Adrenal gland (tissue), 5 donors: ENCODE data around the gene MFAP2.

Experiments used
- CTCF ChIP-seq, 6 experiments: fragments of 450-650 bp in 4 of 6; fragments of 200-600 bp in 2 of 6; sonication (generic) in 1 of 6; IDR thresholded peaks; 1 replicate in 5 of 6; 2 replicates in 1 of 6; pipeline versions ENCODE4 v1.5.1 to v1.8.0; 2016 to 2021; ENCODE audit warnings: antibody characterized with exemption in 6 of 6, mild to moderate bottlenecking in 2 of 6, moderate library complexity in 1 of 6
- POLR2A ChIP-seq, 2 donors: fragments of 450-650 bp; IDR thresholded peaks; one replicate each; pipeline ENCODE4 v1.6.1; 2017; ENCODE audit warnings: antibody characterized with exemption in 2 of 2, mild to moderate bottlenecking in 2 of 2, moderate library complexity in 1 of 2
- donor health status: DM: no; HTN: no; CAD: no.

DNA sequence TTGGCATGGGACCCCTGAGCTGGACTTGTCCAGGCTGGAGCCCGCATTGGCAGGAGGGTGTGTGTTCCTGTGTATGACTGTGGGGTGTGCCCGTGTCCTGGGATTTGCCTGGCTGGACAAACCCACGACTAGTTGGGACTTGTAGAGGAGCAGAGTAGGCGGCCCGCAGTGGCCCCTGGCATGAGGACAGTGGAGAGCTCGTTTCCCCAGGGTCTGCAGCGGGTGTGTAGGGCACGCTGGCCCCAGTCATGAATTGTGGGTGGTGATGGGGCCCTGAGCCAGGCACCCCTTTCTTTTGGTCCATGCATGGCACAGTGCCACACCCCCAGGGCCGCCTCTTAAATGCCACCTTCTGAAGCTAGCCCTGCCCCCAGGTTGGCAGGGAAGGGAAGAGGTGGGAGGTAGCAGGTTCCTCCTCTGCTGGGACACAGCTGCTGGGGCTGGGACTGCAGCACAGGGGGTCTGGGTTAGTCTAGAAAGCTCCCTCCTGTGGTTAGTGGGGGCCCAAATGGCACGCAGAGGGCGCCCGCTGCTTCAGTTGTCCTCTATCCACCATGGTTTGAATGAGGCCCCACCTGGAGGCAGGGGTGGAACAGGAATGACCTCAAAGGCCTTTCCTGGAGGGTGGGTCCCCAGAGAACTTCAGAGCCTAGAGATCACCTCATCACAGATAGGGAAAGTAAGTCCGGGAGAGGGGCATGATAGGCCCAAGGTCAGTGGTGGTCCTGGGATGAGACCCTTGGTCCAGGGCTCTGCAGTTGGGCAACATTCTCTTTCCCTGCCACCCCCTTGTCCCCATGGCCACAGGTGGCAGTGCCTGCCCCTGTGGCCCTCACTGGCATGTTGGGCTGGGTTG, 54.6 kb downstream of the MFAP2 start:
- TF ChIP-seq CTCF (IDR thresholded peaks at IDR 0.05): no peak
- TF ChIP-seq POLR2A (IDR thresholded peaks at IDR 0.05): no peak
